GM21786 (cell line): Measurements from ENCODE around the gene SEMA4F.
"Not testable (repeated sequence)": the region's sequence is repeated elsewhere in the genome, so short reads cannot be mapped to it uniquely, and the experiment has no call there.

ENCODE experiments used
- ATAC-seq: cut with Tn5 transposase; IDR thresholded peaks from one replicate; pipeline ENCODE4 v1.9.1; 2021; ENCODE audit not compliant: unreplicated experiment

SEMA4F gene, protein sequence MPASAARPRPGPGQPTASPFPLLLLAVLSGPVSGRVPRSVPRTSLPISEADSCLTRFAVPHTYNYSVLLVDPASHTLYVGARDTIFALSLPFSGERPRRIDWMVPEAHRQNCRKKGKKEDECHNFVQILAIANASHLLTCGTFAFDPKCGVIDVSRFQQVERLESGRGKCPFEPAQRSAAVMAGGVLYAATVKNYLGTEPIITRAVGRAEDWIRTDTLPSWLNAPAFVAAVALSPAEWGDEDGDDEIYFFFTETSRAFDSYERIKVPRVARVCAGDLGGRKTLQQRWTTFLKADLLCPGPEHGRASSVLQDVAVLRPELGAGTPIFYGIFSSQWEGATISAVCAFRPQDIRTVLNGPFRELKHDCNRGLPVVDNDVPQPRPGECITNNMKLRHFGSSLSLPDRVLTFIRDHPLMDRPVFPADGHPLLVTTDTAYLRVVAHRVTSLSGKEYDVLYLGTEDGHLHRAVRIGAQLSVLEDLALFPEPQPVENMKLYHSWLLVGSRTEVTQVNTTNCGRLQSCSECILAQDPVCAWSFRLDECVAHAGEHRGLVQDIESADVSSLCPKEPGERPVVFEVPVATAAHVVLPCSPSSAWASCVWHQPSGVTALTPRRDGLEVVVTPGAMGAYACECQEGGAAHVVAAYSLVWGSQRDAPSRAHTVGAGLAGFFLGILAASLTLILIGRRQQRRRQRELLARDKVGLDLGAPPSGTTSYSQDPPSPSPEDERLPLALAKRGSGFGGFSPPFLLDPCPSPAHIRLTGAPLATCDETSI

DNA sequence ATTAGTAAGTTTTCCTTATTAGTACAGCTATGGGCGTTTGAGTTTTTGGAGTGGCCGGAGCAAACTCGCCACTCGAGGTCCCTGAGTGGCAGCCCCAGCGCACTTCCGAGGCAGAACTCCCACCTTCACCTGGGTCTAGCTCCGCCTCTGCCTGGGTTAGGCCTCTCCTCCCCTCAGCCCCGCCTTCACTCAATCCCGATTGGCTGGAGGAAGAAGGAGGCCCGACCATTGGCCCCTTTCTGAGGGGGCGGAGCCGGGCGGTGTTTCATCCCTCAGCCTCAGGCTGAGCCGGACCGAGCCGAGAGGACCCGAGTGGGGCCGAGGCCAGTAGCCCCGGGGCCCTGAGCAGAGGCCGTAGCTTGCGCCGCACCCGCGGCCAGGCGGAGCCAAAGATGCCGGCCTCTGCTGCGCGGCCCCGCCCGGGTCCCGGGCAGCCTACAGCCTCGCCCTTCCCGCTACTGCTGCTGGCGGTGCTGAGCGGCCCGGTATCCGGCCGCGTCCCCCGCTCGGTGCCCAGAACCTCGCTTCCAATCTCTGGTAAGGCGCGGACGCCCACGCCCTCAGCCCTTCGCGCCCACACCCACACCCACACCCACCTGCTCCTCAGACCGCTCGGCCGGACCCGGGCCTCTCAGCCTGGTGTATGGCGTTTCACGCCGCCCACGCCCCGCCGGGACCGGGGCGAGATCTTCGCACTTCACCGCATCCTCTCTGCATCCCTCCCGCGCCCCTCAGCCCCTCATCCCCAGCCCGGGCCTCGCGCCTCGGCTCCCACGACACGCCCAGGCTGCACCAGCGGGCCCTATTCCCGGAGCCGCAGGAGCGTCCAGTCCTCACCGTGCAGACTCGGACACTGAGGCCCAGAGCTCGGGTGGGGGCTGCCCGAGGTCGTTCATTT is at the start of gene SEMA4F:
SEMA4F (plus strand) TSS at position 263 of the 898 bp plus-strand sequence; CDS start at position 393, 130 bp downstream.
- peak; percentile 100 for ATAC-seq

GRCh38 chr2:74606927-74607326 is 47.1 kb upstream of the SEMA4F start:
- no peak for ATAC-seq

GRCh38 chr2:74617122-74617521 is 36.9 kb upstream of the SEMA4F start:
- ATAC-seq: no peak

GRCh38 chr2:74618410-74619083 is 35.5 kb upstream of the SEMA4F start:
- no peak for ATAC-seq

DNA sequence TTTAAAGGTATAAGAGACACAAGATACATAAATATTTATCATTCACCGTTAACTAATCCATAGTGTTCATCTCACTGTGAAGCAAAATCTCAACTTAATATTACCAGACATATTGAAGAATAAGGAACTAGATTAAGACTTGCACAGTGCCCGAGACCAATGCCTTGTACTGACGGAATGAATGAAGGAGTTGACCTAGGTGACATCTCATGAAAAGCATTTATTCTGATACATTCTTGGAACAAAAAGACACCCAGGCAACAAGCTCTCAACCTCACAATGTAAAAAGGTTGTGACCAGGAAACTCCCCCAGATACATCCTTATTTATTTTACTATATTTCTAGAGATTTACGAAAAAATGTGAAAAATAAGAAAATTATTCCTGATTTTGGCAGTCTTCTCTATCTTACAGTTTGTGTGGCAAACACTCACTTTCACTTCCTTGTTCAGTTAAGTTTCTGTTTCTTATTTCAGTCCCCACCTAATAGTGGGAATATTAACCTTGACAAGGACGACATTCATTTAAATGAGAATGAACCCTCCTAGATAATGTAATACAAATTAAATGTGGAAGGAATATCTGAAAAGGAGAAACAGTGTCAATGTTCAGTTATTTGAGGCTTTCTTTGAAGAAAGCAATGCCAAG is 34.3 kb upstream of the SEMA4F start:
- ATAC-seq: peak; percentile 75

- no peak for ATAC-seq
Observed at GRCh38 chr2:74620671-74621070, 33.4 kb upstream of the SEMA4F start.

- no peak for ATAC-seq
Observed at GRCh38 chr2:74625658-74626425, 28.2 kb upstream of the SEMA4F start.

DNA sequence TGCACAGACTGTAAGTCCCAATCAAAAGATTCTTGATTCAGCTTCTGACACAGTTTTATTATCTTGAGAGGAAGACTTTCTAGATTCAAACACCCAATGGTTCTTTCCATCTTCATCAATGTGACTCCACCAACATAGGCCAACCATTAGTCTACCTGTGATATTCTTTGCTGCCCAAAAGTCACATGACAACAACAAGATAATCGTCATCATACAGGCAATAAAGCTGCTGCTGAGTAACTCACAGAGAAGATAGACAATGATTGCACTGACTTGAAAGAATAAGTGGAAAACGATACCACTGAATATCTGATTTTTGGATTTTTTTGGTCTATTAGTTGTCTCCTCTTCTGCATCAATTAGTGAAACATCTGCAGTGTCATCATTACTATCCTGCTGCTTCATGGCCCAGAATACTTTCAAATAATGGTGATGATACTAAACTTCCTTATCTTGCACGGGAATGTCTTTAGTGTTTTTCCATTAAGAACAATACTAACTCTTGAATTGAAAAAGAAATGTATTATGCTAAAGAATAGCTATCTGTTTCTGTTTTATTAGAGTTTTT is 25.4 kb upstream of the SEMA4F start:
- no peak for ATAC-seq

- not testable (repeated sequence) for ATAC-seq
Observed at GRCh38 chr2:74630454-74630853, 23.6 kb upstream of the SEMA4F start.

DNA sequence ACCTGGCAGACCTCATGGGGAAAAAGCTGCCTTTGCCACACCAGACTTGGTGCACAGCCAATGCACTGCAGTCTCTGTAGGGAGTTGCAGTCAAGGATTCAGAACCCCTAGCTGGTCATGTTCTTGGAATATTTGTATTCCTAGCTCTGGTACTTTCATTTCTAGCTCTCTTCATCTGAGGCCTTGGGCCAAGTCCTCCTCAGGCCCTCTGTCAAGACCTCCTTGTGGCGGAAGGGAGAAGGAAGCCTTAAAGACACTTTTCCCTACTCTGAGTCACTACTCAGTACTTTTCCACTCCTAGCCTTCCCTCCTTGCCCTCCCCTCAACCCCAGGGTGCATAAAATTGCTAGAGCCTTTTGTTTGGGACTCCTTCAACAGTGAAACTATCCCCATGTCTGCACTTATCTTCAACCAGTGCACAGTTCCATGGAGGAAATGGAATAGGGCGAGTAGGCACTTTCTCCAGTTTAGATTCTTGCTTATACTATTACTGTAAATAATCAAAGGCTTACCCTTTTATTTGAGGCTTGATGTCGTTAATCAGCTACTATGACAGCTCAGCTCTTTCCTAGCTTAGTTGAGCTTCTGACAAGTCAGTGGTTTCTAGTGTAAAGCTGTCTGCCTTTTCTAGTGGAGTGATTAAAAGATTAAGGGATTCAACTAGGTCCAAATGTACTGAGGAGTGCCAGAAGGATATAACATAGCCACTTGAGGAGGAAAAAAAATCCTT is 21.7 kb upstream of the SEMA4F start:
- no peak for ATAC-seq

DNA sequence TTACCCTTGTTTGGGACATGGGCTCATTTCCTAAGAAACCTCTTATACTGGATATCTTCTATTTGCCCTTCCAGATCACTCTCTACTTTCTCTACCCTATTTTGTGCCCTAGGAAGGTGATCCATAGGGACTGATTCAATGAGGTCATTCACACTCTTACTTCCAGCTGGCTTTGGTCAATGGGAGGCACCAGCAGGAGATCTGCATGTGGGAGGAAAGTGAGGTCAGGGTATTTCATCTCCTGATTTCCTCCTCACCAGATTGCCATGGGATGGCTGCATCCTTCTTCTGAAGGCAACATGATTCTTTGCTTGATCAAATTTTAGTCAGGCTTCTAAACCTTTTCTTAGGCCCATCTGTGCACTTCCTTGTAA is 21.1 kb upstream of the SEMA4F start:
- ATAC-seq: no peak

GRCh38 chr2:74639550-74639949 is 14.5 kb upstream of the SEMA4F start:
- no peak for ATAC-seq

GRCh38 chr2:74645344-74645743 is 8.7 kb upstream of the SEMA4F start:
- ATAC-seq: no peak

GRCh38 chr2:74646201-74646600 is 7.8 kb upstream of the SEMA4F start:
- no peak for ATAC-seq

DNA sequence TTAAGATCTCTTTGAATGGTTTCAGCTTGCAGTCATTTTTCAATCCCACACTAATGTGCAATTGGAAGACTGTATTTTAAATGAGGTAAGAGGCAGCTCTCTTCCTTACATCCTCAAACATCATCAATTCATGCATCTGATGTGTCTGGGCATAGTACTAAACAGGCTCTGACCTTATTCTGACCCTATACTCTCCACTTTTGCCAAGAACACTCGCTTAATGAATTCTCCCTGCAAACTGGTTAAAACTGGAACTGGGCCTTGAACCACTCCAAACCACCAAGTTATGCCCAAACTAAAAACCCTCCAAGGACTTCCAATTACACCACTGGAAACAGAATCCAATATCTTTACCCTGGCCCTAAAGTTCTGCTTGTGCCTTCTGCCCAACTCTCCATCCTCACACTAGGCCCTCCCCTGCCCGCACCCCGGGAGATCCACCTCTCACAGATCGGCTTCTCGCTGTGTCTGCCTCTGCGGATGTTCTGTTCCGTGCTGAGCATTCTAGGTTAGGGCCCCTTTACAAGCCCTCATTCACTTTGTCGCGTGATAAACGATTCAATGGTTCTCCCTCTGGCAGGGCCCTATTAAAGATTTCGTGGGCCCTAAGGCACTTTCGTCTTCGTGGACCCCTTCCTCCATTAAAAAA is 7.1 kb upstream of the SEMA4F start:
- no peak for ATAC-seq

GRCh38 chr2:74648009-74648443 is 6.0 kb upstream of the SEMA4F start, which contains the start of gene M1AP:
Gene M1AP (minus strand): TSS chr2:74648330. CDS start chr2:74640275, 8,055 bp downstream.
- ATAC-seq: no peak

GRCh38 chr2:74653589-74653984 is 460 bp upstream of the SEMA4F start:
- ATAC-seq: peak; percentile 17

GRCh38 chr2:74655579-74655978 is 1.5 kb downstream of the SEMA4F start:
- ATAC-seq: no peak
